Spinal cord (tissue), 10 donors: ENCODE data around the gene KCTD11. TPM values are rescaled to one million over a fixed set of nuclear protein-coding genes. Genes with fewer than 3 reads are reported as not detected.
"Not testable (repeated sequence)": the region's sequence is repeated elsewhere in the genome, so short reads cannot be mapped to it uniquely, and the experiment has no call there.

Source experiments
- DNase-seq, 6 donors: peaks; one replicate each; pipeline versions ENCODE4 v3.0.0 to v3.0.0-alpha.2; 2013 to 2015; ENCODE audit warnings: low spot score in 6 of 6, low read depth in 4 of 6
- H3K27ac ChIP-seq: one replicate; pipeline ENCODE4 v1.5.1; 2013; ENCODE audit warnings: low read depth, low read length, control low read depth
- H3K27me3 ChIP-seq: one replicate; pipeline ENCODE4 v1.6.1; 2013; ENCODE audit warnings: low read length; ENCODE audit not compliant: control insufficient read depth, insufficient read depth
- H3K36me3 ChIP-seq: one replicate; pipeline ENCODE4 v1.6.1; 2013; ENCODE audit warnings: low read length; ENCODE audit not compliant: control insufficient read depth, insufficient read depth
- H3K4me1 ChIP-seq: one replicate; pipeline ENCODE4 v1.6.1; 2013; ENCODE audit warnings: low read length; ENCODE audit not compliant: control insufficient read depth, insufficient read depth
- H3K4me3 ChIP-seq: one replicate; pipeline ENCODE4 v1.5.1; 2013; ENCODE audit warnings: low read depth, low read length, control low read depth
- H3K9me3 ChIP-seq: one replicate; pipeline ENCODE4 v1.6.1; 2013; ENCODE audit warnings: low read length; ENCODE audit not compliant: control insufficient read depth, insufficient read depth
- WGBS: methylation state at CpG from one replicate; pipeline ENCODE4 v1.1.5; 2013; ENCODE audit warnings: missing lambda C conversion rate; ENCODE audit not compliant: insufficient coverage; 5-methylcytosine and 5-hydroxymethylcytosine counted together
- polyA plus RNA-seq, 2 donors: library from polyadenylated mRNA; unstranded; fragments of 120-200 nt; gene quantifications; one replicate each; pipeline ENCODE4 v1.2.1, GENCODE V29; 2013; ENCODE audit not compliant: insufficient read length in 2 of 2
- total RNA-seq, 2 donors: library from RNA; depleted of rRNA in 1 of 2; stranded (reverse); fragments of 120-200 nt in 1 of 2; fragments of >200 nt in 1 of 2; gene quantifications; one replicate each; pipeline versions ENCODE4 v1.2.3 to v1.2.4, GENCODE V29; 2013 to 2014
- donor health status: healthy.

Gene KCTD11
- total and polyA plus RNA-seq, 4 donors, result 5.6 to 13.5 (median 11.5) TPM

DNA sequence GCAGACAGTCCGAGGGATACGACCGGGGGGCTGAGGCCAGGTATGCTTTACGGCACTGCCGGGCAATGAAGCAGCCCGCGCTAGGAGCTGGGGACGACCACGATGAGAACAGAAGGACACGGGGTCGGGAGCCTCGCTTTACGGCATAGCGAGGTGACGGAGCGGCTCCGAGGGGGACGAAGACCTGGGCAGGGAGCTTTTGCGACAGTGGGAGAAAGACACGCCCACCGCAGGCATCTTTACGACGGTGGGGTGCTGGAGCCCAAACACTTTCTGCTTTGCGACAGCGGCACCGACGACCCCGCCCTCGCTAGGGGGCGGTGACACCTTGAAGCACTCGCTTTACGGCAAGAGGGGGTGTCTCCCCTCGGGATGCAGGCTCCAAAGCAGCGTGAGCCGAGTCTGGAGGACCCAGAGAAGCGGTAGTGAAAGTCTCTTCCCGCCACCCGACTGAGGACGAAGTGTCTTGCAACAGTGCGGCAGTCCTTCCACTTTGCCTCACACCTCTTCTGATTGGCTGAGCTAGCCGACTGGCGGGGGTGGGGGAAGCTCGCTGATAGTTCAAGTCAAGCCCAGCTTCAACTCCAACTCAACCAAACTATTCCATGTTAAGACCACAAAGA is 22.5 kb upstream of the KCTD11 start:
- H3K9me3 ChIP-seq, result no peaks in the 10 kb centered on the region
- WGBS, result under 1% methylated on average over 38 of the region's 43 CpGs
- peaks cover 32% of the 10 kb centered on the region for H3K36me3 ChIP-seq
- H3K4me3 ChIP-seq, result peak overlapping the region; percentile 91
- peak overlapping the region; percentile 99 for H3K27ac ChIP-seq
- peak; percentile 96 to 100 (median 98) for DNase-seq
- H3K4me1 ChIP-seq, result peaks cover 27% of the 10 kb centered on the region
- H3K27me3 ChIP-seq, result no peaks in the 10 kb centered on the region

DNA sequence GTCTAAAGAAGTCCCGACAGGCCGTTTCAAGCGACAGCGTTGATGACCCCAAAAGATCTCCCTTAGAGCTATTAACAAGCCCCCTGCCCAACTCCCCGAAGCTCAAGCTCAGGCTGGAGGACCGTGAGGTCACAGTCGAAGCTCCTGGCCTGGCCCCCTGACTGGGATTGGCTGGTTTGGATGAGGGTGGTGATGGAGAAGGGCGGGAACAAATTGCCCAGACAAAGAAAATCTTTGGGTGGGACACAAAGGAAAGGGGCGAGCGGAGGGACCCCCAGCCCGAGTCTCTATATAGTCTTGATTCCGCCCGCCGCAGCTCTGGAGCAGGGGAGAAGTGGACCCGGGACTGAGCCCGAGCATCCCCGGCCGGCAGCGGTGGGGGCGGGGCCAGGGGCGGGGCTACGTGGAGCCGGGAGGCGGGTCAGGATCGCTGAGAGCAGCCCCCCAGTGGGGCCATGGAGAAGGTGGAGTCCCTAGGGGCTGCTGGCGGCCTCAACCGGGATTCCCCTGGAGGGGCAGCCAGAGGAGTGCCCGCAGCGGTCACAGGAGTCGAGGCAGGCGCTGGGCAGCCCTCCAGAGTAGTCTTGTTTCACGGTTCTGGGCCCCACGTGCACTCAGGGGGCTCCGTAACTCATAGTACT is 21.8 kb upstream of the KCTD11 start:
- H3K4me1 ChIP-seq, result peaks cover 27% of the 10 kb centered on the region
- H3K9me3 ChIP-seq, result no peaks in the 10 kb centered on the region
- H3K27ac ChIP-seq, result peak overlapping the region; percentile 99
- peaks cover 26% of the 10 kb centered on the region for H3K36me3 ChIP-seq
- no peaks in the 10 kb centered on the region for H3K27me3 ChIP-seq
- peak overlapping the region; percentile 91 for H3K4me3 ChIP-seq
- DNase-seq, result peak in 4 of 6 donors; percentile 71 to 96 (median 84)
- WGBS, result under 1% methylated on average over 34 of the region's 34 CpGs

DNA sequence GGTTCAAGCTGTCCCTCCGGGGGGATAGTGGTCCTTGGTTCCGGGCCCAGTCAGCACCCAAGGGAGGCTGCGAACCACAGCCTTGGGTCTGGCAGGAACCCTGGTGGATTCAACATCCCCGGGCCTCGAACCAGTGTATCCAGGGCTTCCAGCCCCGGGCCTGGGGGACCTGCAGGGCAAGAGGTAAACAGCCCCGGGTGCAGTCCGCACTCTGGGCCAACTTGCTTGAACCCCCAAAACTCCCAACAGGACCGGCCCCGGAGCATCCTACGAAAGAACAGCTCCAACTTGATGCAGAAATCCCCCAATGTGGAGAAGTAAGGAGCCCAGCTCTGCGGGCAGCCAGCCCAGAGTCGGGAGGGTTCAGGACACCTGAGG is 21.3 kb upstream of the KCTD11 start:
- H3K27ac ChIP-seq, result peak overlapping the region; percentile 99
- peaks cover 21% of the 10 kb centered on the region for H3K36me3 ChIP-seq
- no peaks in the 10 kb centered on the region for H3K27me3 ChIP-seq
- DNase-seq, result no peak
- peaks cover 27% of the 10 kb centered on the region for H3K4me1 ChIP-seq
- no peaks in the 10 kb centered on the region for H3K9me3 ChIP-seq
- H3K4me3 ChIP-seq, result peak overlapping the region; percentile 91
- 49% methylated on average over 9 of the region's 13 CpGs for WGBS

DNA sequence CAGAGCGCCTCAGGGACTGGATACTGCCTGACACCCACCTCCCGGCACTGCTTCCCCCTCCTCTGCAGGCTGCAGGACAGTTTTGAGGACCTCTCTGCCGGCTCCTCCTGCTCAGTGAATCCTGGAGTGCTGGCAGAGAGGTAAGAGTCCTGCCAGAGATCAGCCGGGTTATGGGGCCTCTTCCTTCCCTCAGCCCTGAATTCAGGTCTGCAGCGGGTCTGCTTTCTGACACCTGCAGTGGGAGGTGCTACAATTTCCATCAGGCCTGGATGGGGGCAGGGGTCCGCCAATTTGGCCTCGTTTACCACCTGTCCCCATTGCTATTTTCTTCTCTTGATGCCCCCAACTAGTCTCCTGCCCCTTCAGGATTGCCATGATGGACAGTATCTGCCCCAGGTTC is 19.9 kb upstream of the KCTD11 start:
- Histone ChIP-seq H3K9me3 (no peaks in the 10 kb centered on the region), H3K36me3 (peaks cover 7% of the 10 kb centered on the region), H3K4me3 (no peak overlapping the region), H3K27me3 (no peaks in the 10 kb centered on the region), H3K27ac (no peak overlapping the region), H3K4me1 (peaks cover 29% of the 10 kb centered on the region)
- DNase-seq, result no peak
- WGBS, result 67% methylated on average over 5 of the region's 7 CpGs

DNA sequence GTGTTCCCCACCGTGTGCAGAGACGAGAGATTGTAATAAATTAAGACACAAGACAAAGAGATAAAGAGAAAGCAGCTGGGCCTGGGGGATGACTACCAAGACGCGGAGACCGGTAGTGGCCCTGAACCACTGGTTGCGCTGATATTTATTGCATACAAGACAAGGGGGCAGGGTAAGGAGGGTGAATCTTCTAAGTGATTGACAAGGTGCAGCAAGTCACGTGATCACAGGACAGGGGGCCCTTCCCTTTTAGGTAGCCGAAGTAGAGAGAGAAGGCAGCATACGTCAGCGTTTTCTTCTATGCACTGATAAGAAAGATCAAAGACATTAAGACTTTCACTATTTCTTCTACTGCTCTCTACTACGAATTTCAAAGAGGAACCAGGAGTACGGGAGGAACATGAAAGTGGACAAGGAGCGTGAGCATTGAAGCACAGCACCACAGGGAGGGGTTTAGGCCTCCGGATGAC is 19.3 kb upstream of the KCTD11 start:
- not testable (repeated sequence) for H3K9me3 ChIP-seq, DNase-seq, H3K36me3 ChIP-seq, H3K27ac ChIP-seq, H3K4me3 ChIP-seq, H3K27me3 ChIP-seq
- H3K4me1 ChIP-seq, result peaks cover 25% of the 10 kb centered on the region
- WGBS, result 44% methylated on average over 7 of the region's 14 CpGs

DNA sequence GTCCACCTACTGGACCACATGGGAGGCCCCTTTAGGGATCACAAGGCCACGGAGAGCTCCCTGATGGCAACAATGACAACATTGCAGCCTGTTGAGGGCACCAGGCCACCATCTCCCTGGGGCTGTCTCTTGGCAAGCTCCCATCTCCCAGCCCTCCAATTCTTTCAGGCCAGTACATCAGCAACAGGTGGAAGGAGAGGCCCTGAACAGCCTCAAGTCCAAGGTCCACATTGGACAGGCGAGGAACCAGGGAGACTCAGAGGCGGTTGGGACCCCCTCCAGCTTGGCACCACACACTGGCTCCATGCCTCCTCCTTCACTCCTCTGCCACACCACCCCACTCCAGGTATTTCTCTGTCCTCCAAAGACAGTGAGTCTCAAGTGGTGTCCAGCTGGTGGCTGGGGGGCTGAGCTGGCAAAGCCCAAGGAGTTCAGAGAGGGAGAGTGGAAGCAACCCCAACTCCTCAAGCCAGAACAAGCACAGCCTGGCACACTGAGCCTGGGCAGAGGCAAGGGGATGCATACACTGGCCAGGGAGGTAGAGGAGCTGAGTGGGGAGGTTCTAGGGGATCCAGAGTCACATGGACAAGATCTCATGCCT is 16.9 kb upstream of the KCTD11 start:
- no peak overlapping the region for H3K4me3 ChIP-seq
- H3K9me3 ChIP-seq, result no peaks in the 10 kb centered on the region
- H3K27ac ChIP-seq, result no peak overlapping the region
- no peaks in the 10 kb centered on the region for H3K27me3 ChIP-seq
- peaks cover 11% of the 10 kb centered on the region for H3K4me1 ChIP-seq
- 80% methylated on average over 1 of the region's 3 CpGs for WGBS
- no peak for DNase-seq
- no peaks in the 10 kb centered on the region for H3K36me3 ChIP-seq

DNA sequence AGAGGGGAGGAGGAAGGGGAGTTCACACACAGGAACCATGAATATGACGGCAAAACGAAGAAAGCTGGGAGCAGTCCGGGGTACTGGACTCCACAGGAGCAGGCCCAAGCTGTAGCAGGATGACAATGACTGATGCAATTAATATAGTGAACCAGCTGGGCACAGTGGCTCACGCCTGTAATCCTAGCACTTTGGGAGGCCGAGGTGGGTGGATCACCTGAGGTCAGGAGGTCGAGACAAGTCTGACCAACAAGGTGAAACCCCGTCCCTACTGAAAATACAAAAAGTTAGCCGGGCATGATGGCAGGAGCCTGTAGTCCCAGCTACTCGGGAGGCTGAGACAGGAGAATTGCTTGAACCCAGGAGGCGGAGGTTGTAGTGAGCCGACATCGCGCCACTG is 16.2 kb upstream of the KCTD11 start:
- H3K9me3 ChIP-seq, H3K36me3 ChIP-seq, H3K4me1 ChIP-seq, H3K4me3 ChIP-seq, DNase-seq, H3K27me3 ChIP-seq, H3K27ac ChIP-seq: not testable (repeated sequence)
- 70% methylated on average over 10 of the region's 13 CpGs for WGBS

DNA sequence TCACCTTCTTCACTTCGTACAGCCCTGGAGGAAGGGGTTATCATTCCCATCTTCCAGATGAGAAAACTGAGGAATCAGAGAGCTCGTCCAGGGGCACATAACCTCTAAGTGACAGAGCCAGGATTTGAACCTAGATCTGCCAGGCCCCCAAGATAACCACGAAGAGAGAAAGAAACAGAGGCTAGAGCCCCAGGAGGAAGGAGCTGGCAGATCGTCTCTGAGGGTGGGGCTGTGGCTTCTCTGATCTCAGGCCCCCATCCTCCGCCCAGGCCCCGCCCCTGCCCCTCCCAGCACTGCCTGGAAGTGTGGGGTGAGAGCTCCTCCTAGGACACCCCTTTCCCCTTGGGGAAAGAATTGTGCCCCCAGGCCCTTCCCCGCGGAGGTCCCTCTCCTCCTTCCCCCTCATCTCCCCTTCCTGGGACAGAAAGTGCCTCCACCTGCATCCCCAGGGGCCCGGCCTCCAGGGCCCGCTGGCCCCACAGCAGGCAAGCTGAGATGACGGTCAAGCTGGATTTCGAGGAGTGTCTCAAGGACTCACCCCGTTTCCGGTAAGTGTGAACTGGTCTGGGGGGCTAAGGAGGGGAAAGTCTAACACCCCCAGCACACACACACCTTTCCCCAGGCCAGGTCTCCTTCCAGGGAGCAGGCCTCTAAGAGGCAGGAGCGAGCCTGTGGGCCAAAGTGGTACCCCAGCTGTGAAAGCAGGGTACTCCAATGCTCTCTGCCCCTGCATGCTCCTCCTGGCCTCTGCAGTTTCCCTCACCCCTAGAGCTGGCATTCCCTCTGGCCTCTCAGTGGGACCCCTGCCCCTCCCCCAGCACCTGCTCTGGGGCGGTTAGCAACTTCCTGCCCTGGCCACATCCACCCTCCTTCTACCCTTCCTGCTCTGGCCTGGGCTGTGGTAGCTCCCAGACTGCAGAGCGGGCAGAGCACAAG is 15.5 kb upstream of the KCTD11 start, which contains the start of gene ACAP1:
ACAP1 (plus strand) TSS at position 290 of the 936 bp plus-strand sequence; CDS start at position 496, 206 bp downstream.
- H3K27ac ChIP-seq, result no peak within 1 kb of the TSS
- H3K36me3 ChIP-seq, result no peaks in the 10 kb centered on the region
- H3K27me3 ChIP-seq, result no peaks in the 10 kb centered on the region
- no peak within 1 kb of the TSS for H3K4me3 ChIP-seq
- H3K4me1 ChIP-seq, result peaks cover 2% of the 10 kb centered on the region
- no peak for DNase-seq
- 41% methylated on average over 6 of the region's 17 CpGs for WGBS
- no peaks in the 10 kb centered on the region for H3K9me3 ChIP-seq

DNA sequence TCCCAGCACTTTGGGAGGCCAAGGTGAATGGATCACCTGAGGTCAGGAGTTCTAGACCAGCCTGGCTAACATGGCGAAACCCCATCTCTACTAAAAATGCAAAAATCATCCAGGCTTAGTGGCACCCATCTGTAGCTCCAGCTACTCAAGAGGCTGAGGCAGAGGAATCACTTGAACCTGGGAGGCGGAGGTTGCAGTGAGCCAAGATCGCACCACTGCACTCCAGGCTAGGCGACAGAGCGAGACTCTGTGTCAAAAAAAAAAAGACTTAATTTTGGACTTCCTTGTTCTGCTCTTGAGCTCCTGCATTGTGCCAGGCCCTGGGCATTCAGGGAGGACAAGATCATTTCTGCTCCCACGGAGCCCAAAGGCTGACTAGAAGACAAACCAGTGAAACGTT is 14.4 kb upstream of the KCTD11 start:
- DNase-seq, H3K27me3 ChIP-seq, H3K4me3 ChIP-seq, H3K9me3 ChIP-seq, H3K4me1 ChIP-seq, H3K27ac ChIP-seq, H3K36me3 ChIP-seq: not testable (repeated sequence)
- WGBS, result 80% methylated on average over 7 of the region's 7 CpGs
